Amniotic epithelial cell (primary cell): Measurements from ENCODE around the gene MVP.
"Not testable (repeated sequence)": the region's sequence is repeated elsewhere in the genome, so short reads cannot be mapped to it uniquely, and the experiment has no call there.

Experiments used
- DNase-seq: peaks from one replicate; pipeline ENCODE4 v3.0.0-alpha.2; 2010; ENCODE audit warnings: low read depth

The MVP gene

DNA sequence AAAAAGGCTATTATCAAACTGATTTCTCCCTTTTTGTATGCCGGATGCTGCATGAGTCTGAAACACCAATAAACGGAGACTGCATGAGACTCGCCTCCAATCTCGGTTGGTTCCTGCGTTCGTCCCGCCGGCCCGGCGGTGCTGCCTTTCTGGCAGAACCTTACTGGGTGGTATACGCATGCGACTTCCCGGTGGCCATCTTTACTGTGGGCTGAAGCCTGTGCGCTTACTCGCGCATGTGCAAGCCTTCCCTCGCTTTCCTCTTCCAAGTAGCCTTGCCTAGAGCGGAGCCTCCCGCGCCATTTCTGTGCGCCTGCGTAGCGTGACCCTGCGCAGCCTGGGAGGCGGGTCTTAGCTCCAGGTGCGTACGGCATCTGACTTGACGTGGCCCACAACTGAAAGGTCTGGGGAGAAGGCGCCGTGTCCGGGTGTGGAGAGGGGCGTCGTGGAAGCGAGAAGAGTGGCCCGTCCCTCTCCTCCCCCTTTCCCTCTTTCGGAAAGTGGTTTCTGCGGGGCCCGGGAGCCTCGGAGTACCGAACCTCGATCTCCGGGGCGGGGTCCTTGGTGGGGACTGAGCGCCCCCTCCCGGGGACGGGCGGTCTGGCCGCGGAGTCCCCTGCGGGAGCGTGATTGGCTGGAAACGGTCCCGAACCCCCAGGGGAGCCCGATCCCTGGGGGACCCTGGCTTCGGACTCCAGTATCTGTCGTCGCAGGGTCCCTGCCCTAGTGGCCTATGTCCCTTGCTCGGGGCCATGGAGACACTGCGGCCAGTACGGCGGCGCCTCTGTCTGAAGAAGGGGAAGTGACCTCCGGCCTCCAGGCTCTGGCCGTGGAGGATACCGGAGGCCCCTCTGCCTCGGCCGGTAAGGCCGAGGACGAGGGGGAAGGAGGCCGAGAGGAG lies 4.2 kb upstream of the MVP start, which contains the start of gene PAGR1:
TSS of gene PAGR1 (plus strand) at position 360 of the 901 bp plus-strand sequence. CDS start at position 734, 374 bp downstream.
- DNase-seq = peak; percentile 100

DNA sequence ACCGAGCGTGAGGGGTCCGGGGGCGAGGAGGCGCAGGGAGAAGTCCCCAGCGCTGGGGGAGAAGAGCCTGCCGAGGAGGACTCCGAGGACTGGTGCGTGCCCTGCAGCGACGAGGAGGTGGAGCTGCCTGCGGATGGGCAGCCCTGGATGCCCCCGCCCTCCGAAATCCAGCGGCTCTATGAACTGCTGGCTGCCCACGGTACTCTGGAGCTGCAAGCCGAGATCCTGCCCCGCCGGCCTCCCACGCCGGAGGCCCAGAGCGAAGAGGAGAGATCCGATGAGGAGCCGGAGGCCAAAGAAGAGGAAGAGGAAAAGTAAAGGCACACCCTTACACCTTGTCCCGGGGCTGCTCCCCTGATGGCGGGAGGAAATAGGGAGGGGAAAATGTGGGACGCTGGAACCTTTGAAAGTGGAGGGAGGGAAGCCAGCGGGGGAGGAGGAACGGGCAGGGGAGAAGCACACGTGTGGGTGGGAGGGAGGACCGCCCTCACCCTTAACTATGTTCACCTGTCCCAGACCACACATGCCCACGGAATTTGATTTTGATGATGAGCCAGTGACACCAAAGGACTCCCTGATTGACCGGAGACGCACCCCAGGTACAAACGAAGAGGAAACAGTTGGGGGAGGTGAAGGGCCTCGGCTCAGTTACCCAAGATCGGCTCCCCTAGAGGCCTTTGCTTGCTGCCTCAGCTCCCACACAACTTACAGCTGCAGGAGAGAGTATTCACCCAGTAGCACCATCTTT lies 3.4 kb upstream of the MVP start:
- DNase-seq = peak; percentile 71

DNA sequence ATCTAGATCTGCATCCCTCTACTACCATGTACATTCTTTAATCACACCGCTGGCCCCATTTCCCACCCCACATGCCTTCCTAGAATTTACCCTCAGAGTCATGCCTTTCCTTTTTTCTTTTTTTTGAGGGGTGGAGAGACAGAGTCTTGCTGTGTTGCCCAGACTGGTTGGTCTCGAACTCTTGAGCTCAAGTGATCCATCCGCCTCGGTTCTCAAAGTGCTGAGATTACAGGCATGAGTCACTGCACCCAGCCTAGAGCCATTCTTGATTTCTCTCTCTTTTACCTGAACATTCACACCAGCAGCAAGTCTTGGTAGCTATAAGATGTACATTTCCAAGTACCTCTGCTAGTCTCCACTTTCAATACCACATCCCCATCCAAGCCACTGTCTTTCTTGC lies 2.2 kb upstream of the MVP start:
- no peak for DNase-seq

DNA sequence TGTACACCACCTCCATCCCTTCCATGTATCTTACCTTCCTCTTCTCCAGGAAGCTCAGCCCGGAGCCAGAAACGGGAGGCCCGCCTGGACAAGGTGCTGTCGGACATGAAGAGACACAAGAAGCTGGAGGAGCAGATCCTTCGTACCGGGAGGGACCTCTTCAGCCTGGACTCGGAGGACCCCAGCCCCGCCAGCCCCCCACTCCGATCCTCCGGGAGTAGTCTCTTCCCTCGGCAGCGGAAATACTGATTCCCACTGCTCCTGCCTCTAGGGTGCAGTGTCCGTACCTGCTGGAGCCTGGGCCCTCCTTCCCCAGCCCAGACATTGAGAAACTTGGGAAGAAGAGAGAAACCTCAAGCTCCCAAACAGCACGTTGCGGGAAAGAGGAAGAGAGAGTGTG lies 756 bp upstream of the MVP start:
- DNase-seq = peak; percentile 58

DNA sequence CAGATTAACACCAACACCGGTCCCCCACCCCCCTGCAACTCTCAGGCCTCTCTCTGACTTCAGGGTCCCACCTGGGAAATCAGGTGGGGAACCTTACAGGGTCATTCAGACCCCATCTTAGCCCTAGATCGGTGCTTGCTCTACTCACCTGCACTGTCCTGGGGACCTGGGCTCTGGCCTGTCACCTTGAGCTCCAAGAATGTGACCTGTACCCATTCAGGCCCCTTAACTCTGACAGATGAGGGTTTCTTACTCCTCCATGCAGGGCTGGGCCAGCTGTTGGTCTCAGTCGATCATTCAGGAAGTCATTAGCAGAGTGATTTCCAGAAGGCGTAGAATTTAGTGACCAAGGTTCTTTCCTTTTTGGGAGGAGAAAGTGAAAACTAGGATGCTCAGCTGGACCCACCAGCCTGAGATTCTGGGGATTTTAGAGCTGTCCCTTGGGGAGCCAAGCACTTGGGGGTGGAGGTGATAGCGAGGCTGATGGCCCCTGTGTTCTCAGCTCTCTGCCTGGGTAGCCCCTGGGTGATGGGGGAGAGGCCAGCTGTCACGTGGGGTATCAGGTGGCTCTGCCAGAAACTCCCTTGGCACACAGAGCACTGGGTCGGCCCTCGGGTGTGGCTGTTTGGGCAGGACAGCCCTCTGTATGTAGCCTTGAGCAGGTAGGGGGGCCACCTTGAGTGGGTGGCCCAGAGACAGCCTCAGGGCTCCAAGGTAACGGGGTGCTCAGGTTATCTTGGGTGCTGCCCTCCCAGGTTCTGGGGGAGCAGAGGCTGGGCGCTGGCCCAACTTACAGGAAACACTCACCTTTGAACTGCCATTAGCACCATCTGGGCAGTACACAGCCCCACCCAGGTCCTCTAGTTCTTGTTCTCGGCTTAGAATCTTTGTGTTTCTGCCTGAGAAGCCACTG lies 724 bp downstream of the MVP start:
- peak; percentile 26 for DNase-seq

DNA sequence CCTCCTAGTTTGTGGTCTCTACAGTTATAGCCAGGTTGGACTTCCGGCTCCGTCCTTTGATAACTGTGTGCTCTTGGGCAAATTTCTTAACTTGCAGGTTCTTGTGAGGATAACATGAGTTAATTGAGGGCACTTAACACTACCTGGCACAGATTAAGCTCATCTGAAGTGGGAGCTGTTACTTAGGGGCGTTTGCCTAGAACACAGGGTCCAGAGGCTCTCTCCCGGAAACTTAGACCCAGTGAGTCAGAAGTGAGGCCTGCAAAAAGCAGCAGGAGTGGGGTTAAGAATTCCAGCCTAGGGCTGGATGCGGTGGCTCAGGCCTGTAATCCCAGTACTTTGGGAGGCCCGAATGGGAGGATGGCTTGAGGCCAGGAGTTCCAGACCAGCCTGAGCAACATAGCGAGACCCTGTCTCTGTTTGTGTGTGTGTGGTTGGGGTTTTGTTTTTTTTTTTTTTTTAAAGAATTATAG lies 1.4 kb downstream of the MVP start:
- DNase-seq = peak; percentile 92

DNA sequence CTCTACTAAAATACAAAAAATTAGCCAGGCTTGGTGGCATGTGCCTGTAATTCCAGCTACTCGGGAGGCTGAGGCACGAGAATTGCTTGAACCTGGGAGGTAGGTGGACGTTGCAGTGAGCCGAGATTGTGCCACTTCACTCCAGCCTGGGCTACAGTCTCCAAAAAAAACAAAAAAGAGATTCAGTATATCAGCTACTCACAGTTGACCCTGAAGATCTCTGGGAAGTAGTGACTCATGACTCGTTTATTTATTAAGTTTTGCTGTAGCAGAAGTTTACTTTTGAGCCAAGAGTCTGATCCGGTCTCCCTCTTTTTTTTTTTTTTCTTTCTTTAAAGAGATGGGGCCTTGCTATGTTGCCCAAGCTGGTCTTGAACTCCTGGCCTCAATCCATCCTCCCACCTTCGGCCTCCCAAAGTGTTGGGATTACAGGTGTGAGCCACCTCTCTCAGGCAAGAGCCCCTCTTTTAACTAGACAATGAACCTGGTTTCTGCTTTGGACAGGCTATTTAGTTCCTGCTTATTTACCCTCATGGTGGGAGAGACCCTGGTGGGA lies 4.4 kb downstream of the MVP start:
- DNase-seq = peak; percentile 81

DNA sequence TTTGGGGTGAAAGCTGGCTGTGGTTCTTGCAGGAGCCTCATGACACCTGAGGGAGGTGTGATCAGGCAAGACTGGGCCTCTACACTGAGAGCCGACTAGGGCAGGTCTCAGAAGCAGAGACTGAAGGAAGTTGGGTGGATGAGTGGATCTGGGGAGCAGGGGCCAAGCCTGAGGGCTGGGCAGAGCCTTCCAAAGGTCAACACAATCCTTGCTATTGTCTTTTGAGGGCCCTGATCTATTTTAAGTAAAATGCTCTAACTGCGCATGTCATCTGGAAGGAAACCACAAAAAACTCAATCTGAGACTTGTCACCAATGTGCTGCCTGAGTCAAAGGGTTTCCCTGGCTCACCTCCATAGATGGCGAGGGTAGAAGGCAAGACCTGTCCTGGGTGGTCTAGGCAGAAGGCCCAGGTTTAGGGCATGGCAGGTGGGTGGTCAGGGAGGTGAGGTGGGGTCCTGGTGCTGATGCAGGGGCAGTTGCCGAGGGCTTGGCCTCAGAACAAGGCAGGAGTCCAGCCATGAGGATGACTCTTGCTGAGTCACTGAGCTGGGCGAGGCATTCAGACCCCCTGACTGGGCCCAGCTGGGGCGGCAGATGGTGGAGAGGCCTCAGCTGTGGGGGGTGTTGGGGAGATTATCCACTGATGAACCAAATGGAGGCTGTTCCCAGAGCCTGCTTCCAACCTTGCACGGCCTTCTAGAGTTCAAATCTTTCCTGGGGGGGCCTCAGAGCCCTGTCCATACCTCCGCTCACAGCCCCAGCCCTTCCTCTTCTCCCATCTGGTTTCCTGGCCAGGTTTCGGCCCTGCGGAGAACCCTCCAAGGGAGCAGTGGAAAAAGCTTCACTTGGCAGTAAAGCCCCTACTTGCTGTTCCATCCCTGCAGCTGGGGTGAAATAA lies 5.1 kb downstream of the MVP start:
- peak; percentile 72 for DNase-seq

DNA sequence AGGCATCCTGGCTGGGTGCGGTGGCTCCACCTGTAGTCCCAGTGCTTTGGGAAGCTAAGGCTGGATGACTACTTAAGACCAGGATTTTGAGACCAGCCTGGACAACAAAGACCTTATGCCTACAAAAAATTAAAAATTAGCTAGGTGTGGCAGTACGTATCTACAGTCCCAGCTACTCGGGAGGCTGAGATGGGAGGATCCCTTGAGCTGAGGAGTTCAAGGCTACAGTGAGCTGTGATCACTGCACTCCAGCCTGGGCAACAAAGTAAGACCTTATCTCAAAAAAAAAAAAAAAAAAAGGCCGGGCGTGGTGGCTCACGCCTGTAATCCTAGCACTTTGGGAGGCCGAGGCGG lies 6.1 kb downstream of the MVP start:
- no peak for DNase-seq

DNA sequence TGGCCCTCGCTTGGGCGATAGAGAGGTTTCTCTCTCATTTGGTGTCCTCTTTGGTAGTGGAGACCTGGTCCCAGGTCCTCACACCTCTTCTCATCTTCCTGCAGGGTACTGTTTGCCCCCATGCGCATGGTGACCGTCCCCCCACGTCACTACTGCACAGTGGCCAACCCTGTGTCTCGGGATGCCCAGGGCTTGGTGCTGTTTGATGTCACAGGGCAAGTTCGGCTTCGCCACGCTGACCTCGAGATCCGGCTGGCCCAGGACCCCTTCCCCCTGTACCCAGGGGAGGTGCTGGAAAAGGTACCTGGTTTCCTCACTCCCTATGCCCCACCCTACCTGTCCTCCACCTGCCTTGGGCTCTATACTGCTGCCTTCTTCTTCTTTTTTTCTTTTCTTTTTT lies 10.5 kb downstream of the MVP start:
- DNase-seq = no peak

DNA sequence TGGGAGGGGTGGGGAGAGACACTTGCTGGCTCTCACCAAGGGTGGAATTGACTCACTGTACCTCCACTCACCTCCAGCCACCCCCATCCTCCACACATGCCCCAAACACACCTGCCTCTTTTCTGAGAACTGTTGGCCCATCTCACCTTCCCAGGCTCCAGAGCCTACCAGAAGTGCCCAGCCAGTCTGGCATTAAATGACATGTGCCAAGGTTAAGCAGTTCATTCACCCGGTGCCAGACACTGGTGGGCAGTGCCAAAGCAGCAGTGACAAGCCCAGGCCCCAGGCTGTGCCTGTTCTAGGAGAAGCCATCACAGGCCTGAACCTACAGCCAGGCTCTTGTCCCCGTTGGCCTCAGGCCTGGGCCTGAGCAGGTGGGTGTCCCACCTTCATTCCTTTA lies 11.2 kb downstream of the MVP start:
- DNase-seq = no peak

DNA sequence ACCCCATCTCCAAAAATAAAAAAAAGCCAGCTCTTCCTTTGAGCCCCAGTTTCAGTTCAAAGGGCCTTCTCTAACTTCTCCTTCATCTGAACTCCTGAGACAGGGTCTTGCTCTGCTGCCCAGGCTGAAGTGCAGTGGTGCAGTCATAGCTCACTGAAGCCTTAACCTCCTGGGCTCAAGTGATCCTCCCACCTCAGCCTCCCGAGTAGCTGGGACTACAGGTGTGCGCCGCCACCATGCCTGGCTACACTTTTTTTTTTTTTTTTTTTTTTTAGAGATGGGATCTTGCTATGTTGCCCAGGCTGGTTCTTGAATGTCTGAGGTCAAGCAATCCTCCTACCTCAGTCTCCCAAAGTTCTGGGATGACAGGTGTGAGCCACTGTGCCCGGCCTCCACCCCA lies 13.0 kb downstream of the MVP start:
- not testable (repeated sequence) for DNase-seq

DNA sequence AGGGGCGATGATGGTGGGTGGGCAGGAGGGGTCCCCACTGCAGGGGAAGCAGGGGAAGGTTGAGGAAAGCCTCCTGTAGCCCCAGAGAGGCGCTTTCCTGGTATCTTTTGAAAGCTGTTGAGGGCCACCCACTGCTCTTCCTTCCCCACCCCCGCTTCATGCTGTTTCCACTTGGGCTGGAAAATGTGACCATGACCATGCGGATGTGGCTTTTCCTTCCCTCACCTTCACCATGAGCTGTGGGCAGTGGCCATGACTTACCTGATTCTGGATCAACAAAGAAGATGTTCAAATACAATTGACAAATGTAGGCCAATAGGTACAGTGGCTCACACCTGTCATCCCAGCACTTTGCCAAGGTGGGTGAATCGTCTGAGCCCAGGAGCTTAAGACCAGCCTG lies 13.8 kb downstream of the MVP start:
- DNase-seq = no peak

DNA sequence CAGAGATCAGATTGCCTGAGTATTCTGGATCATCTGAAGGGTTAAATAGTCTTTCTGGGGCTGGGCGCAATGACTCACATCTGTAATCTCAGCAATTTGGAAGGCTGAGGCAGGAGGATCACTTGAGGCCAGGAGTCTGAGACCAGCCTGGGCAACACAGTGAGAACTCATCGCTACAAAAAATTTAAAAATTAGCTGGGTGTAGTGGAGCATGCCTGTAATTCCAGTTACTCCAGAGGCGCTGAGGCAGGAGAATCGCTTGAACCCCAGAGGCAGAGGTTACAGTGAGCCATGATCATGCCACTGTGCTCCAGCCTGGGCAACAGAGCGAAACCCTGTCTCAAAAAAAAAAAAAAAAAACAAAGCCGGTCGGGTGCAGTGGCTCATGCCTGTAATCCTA lies 15.7 kb downstream of the MVP start:
- no peak for DNase-seq

DNA sequence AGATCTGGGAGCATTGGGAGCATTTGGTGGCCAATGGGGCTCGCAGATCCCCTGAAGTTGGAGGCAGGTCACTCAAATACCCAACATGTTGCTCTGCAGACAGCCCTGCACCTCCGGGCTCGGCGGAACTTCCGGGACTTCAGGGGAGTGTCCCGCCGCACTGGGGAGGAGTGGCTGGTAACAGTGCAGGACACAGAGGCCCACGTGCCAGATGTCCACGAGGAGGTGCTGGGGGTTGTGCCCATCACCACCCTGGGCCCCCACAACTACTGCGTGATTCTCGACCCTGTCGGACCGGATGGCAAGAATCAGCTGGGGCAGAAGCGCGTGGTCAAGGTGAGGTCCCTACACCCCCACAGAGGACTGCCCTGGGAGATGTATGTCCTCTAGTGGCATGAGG lies 16.4 kb downstream of the MVP start:
- DNase-seq = no peak

DNA sequence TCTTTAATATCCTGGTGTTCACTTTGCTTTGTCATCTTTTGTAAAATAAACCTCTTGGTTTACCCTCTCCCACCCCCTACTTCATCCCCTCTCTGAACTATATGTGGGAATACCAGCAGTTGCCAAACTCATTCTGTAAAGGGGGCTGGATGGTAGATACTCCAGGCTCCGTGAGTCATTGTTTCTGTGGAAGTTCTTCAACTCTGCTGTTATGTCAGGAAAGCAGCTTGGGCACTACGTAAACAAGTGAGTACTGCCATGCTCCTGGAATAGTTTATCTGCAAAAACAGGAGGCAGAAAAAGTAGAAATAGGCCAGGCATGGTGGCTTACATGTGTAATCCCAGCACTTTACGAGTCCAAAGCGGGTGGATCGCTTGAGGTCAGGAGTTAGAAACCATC lies 17.6 kb downstream of the MVP start:
- DNase-seq = peak; percentile 95

DNA sequence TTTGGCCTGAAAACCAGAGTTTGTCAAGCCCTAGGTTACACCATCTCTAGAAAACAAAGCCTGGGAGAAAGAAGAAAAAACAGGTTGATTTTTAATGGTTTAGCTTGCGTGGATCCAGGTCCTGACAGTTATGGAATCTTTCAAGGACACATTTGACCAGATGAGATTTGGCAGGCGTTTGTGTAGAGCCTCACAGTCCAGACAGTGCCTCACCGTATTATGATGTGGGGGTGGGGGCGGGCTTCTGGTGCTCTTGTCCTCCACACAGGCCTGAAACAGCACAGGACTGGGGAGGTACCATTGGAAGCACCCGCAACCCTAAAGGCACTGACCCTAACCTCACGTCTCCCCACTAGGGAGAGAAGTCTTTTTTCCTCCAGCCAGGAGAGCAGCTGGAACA lies 19.6 kb downstream of the MVP start:
- DNase-seq = peak; percentile 74

DNA sequence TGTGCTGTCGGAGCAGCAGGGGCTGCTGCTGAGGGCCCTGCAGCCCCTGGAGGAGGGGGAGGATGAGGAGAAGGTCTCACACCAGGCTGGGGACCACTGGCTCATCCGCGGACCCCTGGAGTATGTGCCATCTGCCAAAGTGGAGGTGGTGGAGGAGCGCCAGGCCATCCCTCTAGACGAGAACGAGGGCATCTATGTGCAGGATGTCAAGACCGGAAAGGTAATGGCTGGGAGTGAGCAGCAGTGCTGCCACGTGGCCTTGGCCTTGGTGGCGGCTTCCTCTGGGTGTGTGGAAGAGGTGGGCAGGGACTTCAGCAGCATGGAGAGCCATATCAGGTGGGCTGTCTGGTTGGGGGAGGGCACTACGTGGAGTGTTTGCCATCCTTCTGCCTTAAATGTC lies 20.0 kb downstream of the MVP start:
- no peak for DNase-seq

DNA sequence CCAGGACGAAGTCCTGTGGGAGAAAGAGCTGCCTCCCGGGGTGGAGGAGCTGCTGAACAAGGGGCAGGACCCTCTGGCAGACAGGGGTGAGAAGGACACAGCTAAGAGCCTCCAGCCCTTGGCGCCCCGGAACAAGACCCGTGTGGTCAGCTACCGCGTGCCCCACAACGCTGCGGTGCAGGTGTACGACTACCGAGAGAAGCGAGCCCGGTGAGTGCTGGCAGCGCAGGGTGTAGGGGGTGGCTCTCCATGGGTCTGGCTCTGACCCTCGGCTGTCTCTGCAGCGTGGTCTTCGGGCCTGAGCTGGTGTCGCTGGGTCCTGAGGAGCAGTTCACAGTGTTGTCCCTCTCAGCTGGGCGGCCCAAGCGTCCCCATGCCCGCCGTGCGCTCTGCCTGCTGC lies 21.4 kb downstream of the MVP start:
- no peak for DNase-seq

DNA sequence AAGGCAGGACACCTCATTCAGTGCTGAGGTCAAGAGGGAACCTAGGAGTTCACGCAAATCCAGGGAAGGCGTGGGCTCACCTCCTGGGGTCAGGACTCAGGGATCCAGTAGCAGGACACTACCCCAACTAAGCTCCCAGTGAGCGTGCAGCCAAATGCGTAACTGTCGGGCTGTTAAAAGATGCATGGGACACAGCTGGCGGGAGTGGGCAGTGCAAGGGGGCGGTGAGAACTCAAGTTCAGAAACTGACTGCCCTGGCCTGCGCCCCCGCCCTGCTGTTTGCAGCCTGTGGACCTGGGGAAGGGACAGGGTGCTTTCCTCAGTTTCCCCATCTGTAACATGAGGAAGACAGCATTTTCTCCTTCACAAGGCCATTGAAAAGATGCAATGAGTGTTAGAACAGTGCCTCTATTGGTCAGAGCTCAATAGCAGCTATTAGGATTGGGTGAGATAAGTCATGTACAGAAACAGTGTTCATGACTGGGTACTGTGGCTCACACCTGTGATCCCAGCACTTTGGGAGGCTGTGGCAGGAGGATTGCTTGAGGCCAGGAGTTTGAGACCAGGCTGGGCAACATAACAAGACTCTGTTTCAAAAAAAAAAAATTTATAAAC lies 22.6 kb downstream of the MVP start:
- no peak for DNase-seq
